K562 (cell line): ENCODE measurements around the gene DNAJC11. TPM values are rescaled to one million over a fixed set of nuclear protein-coding genes. Genes with fewer than 3 reads are reported as not detected.

Source experiments
- MTA3 ChIP-seq: fragments of 450-650 bp; formaldehyde crosslinking; IDR thresholded peaks from 2 replicates; pipeline ENCODE4 v1.6.1; 2017; ENCODE audit warnings: mild to moderate bottlenecking, borderline replicate concordance
- NCOA6 ChIP-seq: fragments of 450-650 bp; IDR thresholded peaks from 2 replicates; pipeline ENCODE4 v1.6.1; 2017; ENCODE audit warnings: mild to moderate bottlenecking
- NUFIP1 ChIP-seq: fragments of 450-650 bp; IDR thresholded peaks from 2 replicates; pipeline ENCODE4 v1.6.1; 2018; ENCODE audit not compliant: partially characterized antibody
- OTX1 ChIP-seq: fragments of 450-650 bp; formaldehyde crosslinking; IDR thresholded peaks from 2 replicates; pipeline ENCODE4 v1.4.0; 2022; ENCODE audit warnings: mild to moderate bottlenecking
- RAD21 ChIP-seq, 2 experiments: fragments of 250-450 bp in 1 of 2; fragments of 450-650 bp in 1 of 2; sonication (Bioruptor Pico) in 1 of 2; formaldehyde crosslinking in 1 of 2; IDR thresholded peaks in 1 of 2; conservative IDR thresholded peaks in 1 of 2; 2 replicates each; pipeline versions ENCODE4 v1.4.0 to v1.8.0; 2020 to 2022; ENCODE audit warnings: mild to moderate bottlenecking in 2 of 2, moderate library complexity in 1 of 2
- RAD51 ChIP-seq: fragments of 450-650 bp; IDR thresholded peaks from 2 replicates; pipeline ENCODE4 v1.7.1; 2016; ENCODE audit warnings: low read depth, mild to moderate bottlenecking, borderline replicate concordance
- RBM15 ChIP-seq: fragments of 200-400 bp; formaldehyde crosslinking; IDR thresholded peaks from 2 replicates; pipeline ENCODE4 v1.6.1; 2018; ENCODE audit warnings: mild to moderate bottlenecking, low read length, moderate library complexity; ENCODE audit not compliant: insufficient read depth
- RBM25 ChIP-seq: fragments of 200-400 bp; formaldehyde crosslinking; IDR thresholded peaks from 2 replicates; pipeline ENCODE4 v1.6.1; 2018; ENCODE audit warnings: low read length, low read depth, moderate library complexity; ENCODE audit not compliant: severe bottlenecking
- SMAD4 ChIP-seq: fragments of 250-450 bp; sonication (Bioruptor Pico); conservative IDR thresholded peaks from 2 replicates; pipeline ENCODE4 v1.8.0; 2021; ENCODE audit warnings: inconsistent platforms, mild to moderate bottlenecking, moderate library complexity
- SMC3 ChIP-seq: conservative IDR thresholded peaks from 2 replicates; pipeline ENCODE4 v1.6.1; 2011; ENCODE audit warnings: low read depth, low read length, improper control_type of control experiment; ENCODE audit not compliant: insufficient read depth
- SRSF9 ChIP-seq: fragments of 200-400 bp; formaldehyde crosslinking; IDR thresholded peaks from 2 replicates; pipeline ENCODE4 v1.6.1; 2017; ENCODE audit warnings: low read depth, low read length, borderline replicate concordance
- ZFP1 ChIP-seq: fragments of 450-650 bp; formaldehyde crosslinking; IDR thresholded peaks from 2 replicates; pipeline ENCODE4 v1.4.0; 2020; ENCODE audit warnings: mild to moderate bottlenecking, mixed read lengths
- ZNF143 ChIP-seq: sonication (generic); formaldehyde crosslinking; IDR thresholded peaks from 2 replicates; pipeline ENCODE4 v1.9.0; 2022; ENCODE audit warnings: mild to moderate bottlenecking, missing genetic modification reagents
- ZNF224 ChIP-seq: sonication (generic); formaldehyde crosslinking; IDR thresholded peaks from 2 replicates; pipeline ENCODE4 v1.8.0; 2022; ENCODE audit warnings: mild to moderate bottlenecking, missing genetic modification reagents
- ZNF232 ChIP-seq: sonication (generic); formaldehyde crosslinking; IDR thresholded peaks from 2 replicates; pipeline ENCODE4 v1.8.0; 2022; ENCODE audit warnings: mild to moderate bottlenecking, missing genetic modification reagents
- ZNF507 ChIP-seq: conservative IDR thresholded peaks from 2 replicates; pipeline ENCODE4 v1.6.1; 2017; ENCODE audit warnings: missing genetic modification characterization, missing compliant biosample characterization
- ZNF780A ChIP-seq: fragments of 250-450 bp; sonication (Bioruptor Pico); IDR thresholded peaks from 2 replicates; pipeline ENCODE4 v1.5.0; 2021; ENCODE audit warnings: mild to moderate bottlenecking
- polyA plus RNA-seq, 8 experiments: library from polyadenylated mRNA; depleted of rRNA in 4 of 8; stranded (reverse) in 5 of 8; unstranded in 3 of 8; fragments of >200 nt; fragmentation: Nextera tagmentation in 2 of 8; fragmentation: Illumina TruSeq in 1 of 8; extraction: Ambion mirVana in 2 of 8; extraction: Trizol in 1 of 8; gene quantifications; 2 replicates each; pipeline versions ENCODE4 v1.2.1 to v1.2.3, GENCODE V29; 2011 to 2014; ENCODE audit warnings: inconsistent platforms in 1 of 8, missing spikeins in 1 of 8
- total RNA-seq, 7 experiments: library from RNA; depleted of rRNA in 6 of 7; stranded (reverse); fragments of >200 nt in 6 of 7; fragmentation: Illumina TruSeq in 2 of 7; extraction: Trizol in 2 of 7; gene quantifications; 2 replicates each; pipeline versions ENCODE4 v1.2.1 to v1.2.3, GENCODE V29; 2011 to 2021; ENCODE audit warnings: low replicate concordance in 1 of 7
- TF ChIP-seq, protein P1 (sequence below): fragments of 250-450 bp; sonication (Bioruptor Pico); IDR thresholded peaks from 2 replicates; pipeline ENCODE4 v1.4.0; 2020
- TF ChIP-seq, protein P2 (sequence below): sonication (generic); formaldehyde crosslinking; IDR thresholded peaks from 2 replicates; pipeline ENCODE4 v1.8.1; 2022; ENCODE audit warnings: missing genetic modification reagents
- TF ChIP-seq, protein P3 (sequence below): fragments of 450-650 bp; formaldehyde crosslinking; IDR thresholded peaks from 2 replicates; pipeline ENCODE4 v1.4.0; 2020; ENCODE audit warnings: mild to moderate bottlenecking, moderate library complexity

Gene DNAJC11
- total and polyA plus RNA-seq, 9 of the 15 experiments (the other 6 are each of a cell fraction or from before 2014, with no cell fraction given), result 14.1 to 123 (median 76.6) TPM

DNA sequence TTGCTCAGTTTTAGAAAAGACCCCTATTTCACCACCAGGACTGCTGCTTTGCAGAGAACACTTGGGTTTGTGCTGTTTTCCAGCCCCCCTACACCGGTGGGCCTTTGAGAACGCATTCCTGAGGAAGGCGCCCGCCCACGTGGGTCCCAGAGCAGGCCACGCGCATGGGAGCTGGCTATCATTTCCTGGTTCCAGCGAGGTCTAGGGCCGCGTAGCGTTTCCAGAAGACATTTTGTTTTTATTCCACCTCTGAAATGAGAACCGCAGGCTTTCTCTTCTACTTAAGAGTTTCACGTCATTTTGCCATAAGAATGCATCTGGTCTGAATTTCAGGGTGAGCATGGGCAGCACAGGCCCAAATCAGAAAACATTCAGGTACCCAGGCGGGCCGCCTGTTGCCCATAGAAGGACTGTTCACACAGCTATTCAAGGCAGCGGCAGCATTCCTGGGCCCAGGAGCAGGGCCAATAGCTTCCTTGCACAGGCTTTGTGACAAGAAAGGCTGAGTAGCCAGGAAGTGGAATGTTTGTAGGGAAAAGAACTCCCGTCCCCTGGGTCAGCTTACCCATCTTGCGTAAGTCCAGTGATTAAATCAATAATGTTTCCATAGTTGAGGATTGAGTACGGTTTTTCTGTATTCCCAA, 97.6 kb downstream of the DNAJC11 start (continued):
- TF ChIP-seq SMC3 (no peak), SRSF9 (no peak), RAD21 (CRISPR knock-in tag; conservative IDR thresholded peaks at IDR 0.05 in 1 of 2, IDR thresholded peaks at IDR 0.05 in 1 of 2) (peak in 1 of 2 experiments; percentile 44; a peak in 3 of 4 replicates), NUFIP1 (no peak), NCOA6 (no peak), MTA3 (0 out of 2 replicates have a peak, but pooled peaks have one; percentile 34), ZNF224 (no peak), ZNF780A (no peak), OTX1 (CRISPR knock-in tag) (peak; percentile 15; the same call in 1 of the 2 replicates), ZFP1 (CRISPR knock-in tag) (no peak), RBM25 (no peak), SMAD4 (peak; percentile 92; the same call in 1 of the 2 replicates), ZNF232 (CRISPR knock-in tag) (no peak), RBM15 (no peak), ZNF507 (tag) (no peak), ZNF143 (0 out of 2 replicates have a peak, but pooled peaks have one; percentile 30), RAD51 (peak; percentile 65; the same call in 1 of the 2 replicates)
- TF ChIP-seq, protein P1, sequence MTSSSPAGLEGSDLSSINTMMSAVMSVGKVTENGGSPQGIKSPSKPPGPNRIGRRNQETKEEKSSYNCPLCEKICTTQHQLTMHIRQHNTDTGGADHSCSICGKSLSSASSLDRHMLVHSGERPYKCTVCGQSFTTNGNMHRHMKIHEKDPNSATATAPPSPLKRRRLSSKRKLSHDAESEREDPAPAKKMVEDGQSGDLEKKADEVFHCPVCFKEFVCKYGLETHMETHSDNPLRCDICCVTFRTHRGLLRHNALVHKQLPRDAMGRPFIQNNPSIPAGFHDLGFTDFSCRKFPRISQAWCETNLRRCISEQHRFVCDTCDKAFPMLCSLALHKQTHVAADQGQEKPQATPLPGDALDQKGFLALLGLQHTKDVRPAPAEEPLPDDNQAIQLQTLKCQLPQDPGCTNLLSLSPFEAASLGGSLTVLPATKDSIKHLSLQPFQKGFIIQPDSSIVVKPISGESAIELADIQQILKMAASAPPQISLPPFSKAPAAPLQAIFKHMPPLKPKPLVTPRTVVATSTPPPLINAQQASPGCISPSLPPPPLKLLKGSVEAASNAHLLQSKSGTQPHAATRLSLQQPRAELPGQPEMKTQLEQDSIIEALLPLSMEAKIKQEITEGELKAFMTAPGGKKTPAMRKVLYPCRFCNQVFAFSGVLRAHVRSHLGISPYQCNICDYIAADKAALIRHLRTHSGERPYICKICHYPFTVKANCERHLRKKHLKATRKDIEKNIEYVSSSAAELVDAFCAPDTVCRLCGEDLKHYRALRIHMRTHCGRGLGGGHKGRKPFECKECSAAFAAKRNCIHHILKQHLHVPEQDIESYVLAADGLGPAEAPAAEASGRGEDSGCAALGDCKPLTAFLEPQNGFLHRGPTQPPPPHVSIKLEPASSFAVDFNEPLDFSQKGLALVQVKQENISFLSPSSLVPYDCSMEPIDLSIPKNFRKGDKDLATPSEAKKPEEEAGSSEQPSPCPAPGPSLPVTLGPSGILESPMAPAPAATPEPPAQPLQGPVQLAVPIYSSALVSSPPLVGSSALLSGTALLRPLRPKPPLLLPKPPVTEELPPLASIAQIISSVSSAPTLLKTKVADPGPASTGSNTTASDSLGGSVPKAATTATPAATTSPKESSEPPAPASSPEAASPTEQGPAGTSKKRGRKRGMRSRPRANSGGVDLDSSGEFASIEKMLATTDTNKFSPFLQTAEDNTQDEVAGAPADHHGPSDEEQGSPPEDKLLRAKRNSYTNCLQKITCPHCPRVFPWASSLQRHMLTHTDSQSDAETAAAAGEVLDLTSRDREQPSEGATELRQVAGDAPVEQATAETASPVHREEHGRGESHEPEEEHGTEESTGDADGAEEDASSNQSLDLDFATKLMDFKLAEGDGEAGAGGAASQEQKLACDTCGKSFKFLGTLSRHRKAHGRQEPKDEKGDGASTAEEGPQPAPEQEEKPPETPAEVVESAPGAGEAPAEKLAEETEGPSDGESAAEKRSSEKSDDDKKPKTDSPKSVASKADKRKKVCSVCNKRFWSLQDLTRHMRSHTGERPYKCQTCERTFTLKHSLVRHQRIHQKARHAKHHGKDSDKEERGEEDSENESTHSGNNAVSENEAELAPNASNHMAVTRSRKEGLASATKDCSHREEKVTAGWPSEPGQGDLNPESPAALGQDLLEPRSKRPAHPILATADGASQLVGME (CRISPR knock-in tag), result no peak
- TF ChIP-seq, protein P2, sequence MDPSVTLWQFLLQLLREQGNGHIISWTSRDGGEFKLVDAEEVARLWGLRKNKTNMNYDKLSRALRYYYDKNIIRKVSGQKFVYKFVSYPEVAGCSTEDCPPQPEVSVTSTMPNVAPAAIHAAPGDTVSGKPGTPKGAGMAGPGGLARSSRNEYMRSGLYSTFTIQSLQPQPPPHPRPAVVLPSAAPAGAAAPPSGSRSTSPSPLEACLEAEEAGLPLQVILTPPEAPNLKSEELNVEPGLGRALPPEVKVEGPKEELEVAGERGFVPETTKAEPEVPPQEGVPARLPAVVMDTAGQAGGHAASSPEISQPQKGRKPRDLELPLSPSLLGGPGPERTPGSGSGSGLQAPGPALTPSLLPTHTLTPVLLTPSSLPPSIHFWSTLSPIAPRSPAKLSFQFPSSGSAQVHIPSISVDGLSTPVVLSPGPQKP (CRISPR knock-in tag), result no peak
- TF ChIP-seq, protein P3, sequence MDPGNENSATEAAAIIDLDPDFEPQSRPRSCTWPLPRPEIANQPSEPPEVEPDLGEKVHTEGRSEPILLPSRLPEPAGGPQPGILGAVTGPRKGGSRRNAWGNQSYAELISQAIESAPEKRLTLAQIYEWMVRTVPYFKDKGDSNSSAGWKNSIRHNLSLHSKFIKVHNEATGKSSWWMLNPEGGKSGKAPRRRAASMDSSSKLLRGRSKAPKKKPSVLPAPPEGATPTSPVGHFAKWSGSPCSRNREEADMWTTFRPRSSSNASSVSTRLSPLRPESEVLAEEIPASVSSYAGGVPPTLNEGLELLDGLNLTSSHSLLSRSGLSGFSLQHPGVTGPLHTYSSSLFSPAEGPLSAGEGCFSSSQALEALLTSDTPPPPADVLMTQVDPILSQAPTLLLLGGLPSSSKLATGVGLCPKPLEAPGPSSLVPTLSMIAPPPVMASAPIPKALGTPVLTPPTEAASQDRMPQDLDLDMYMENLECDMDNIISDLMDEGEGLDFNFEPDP (CRISPR knock-in tag), result no peak; the same call in 1 of the 2 replicates
